Nephron (organoid): ENCODE results near the gene ARHGAP10.

Source experiments
- H3K27ac Mint-ChIP-seq, 3 experiments: 2 replicates each; pipeline ENCODE4 v1.8.0; 2020; ENCODE audit warnings: mixed read lengths in 3 of 3, mild to moderate bottlenecking in 2 of 3, moderate library complexity in 1 of 3
- H3K27me3 Mint-ChIP-seq: 2 replicates; pipeline ENCODE4 v1.8.0; 2021; ENCODE audit warnings: low read depth, mild to moderate bottlenecking, moderate library complexity, mixed read lengths
- H3K36me3 Mint-ChIP-seq: 2 replicates; pipeline ENCODE4 v1.8.0; 2020; ENCODE audit warnings: low read depth, mixed read lengths
- H3K4me1 Mint-ChIP-seq: 2 replicates; pipeline ENCODE4 v1.8.0; 2020; ENCODE audit warnings: mixed read lengths
- H3K4me3 Mint-ChIP-seq, 3 experiments: 2 replicates each; pipeline ENCODE4 v1.8.0; 2020; ENCODE audit warnings: mild to moderate bottlenecking in 3 of 3, mixed read lengths in 3 of 3, moderate library complexity in 2 of 3
- H3K9me3 Mint-ChIP-seq: 2 replicates; pipeline ENCODE4 v1.8.0; 2020; ENCODE audit warnings: mixed read lengths
- TF ChIP-seq, protein P1 (sequence below), 3 experiments: fragments of 200-600 bp; sonication (generic); IDR thresholded peaks; one replicate each; pipeline ENCODE4 v1.5.0; 2021; ENCODE audit warnings: antibody characterized with exemption in 3 of 3; ENCODE audit not compliant: unreplicated experiment in 3 of 3

ARHGAP10 gene

DNA sequence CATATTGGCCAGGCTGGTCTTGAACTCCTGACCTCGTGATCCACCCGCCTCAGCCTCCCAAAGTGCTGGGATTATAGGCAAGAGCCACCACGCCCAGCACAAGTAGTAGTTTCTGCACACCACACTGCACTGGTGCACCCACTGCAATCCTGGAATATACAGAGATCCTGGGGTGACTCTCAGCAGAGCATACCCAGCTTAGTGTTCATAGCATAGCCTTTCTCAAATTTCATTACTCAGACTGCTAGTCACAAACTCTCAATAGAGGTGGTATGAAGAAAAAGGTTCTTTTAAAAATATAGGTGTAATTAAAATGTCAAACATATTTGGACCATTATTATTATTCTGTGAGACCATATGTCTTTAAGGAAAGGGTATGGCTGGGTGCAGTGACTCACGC is 6.2 kb upstream of the ARHGAP10 start:
- Mint-ChIP-seq H3K27me3 (peaks cover 26% of the 10 kb centered on the region), H3K9me3 (no peaks in the 10 kb centered on the region), H3K27ac (no peak overlapping the region)

DNA sequence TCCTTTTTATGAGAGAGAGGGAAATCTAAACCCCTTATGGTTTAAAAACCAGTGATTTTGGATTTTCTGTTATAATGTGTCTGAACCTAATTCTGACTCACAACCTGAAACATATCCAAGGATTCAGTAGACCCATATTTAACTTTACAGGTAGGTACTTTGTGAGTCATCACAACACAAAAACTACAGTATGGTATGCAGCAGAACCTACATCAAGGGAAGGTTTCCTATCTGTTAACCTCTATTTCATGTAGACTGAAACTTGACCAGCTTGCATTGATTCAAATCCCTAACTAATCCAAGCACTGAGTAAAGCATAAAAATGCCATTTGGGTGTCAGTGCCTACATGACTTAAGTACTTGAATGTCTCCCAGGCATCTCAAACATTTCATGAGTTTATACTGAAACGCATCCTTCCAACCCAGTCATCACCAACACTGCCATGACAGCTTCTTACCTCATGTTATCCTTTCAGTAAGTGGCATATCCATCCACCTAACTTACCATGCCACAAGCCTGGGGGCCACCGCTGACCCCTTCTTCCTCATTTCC is 4.3 kb upstream of the ARHGAP10 start:
- Mint-ChIP-seq H3K27me3 (peaks cover 26% of the 10 kb centered on the region), H3K4me1 (peaks cover 10% of the 10 kb centered on the region), H3K4me3 (no peak overlapping the region), H3K36me3 (no peaks in the 10 kb centered on the region), H3K9me3 (no peaks in the 10 kb centered on the region), H3K27ac (no peak overlapping the region)
- TF ChIP-seq, protein P1, sequence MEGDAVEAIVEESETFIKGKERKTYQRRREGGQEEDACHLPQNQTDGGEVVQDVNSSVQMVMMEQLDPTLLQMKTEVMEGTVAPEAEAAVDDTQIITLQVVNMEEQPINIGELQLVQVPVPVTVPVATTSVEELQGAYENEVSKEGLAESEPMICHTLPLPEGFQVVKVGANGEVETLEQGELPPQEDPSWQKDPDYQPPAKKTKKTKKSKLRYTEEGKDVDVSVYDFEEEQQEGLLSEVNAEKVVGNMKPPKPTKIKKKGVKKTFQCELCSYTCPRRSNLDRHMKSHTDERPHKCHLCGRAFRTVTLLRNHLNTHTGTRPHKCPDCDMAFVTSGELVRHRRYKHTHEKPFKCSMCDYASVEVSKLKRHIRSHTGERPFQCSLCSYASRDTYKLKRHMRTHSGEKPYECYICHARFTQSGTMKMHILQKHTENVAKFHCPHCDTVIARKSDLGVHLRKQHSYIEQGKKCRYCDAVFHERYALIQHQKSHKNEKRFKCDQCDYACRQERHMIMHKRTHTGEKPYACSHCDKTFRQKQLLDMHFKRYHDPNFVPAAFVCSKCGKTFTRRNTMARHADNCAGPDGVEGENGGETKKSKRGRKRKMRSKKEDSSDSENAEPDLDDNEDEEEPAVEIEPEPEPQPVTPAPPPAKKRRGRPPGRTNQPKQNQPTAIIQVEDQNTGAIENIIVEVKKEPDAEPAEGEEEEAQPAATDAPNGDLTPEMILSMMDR (IDR thresholded peaks at IDR 0.05; ENCODE audit: unreplicated experiment in 3 of 3): no peak

More for the DNA sequence above, 6.2 kb upstream of the ARHGAP10 start:
- TF ChIP-seq, protein P1 (IDR thresholded peaks at IDR 0.05; ENCODE audit: unreplicated experiment in 3 of 3): no peak
- peaks cover 5% of the 10 kb centered on the region for H3K4me1 Mint-ChIP-seq
- H3K4me3 Mint-ChIP-seq: no peak overlapping the region
- H3K36me3 Mint-ChIP-seq: no peaks in the 10 kb centered on the region

DNA sequence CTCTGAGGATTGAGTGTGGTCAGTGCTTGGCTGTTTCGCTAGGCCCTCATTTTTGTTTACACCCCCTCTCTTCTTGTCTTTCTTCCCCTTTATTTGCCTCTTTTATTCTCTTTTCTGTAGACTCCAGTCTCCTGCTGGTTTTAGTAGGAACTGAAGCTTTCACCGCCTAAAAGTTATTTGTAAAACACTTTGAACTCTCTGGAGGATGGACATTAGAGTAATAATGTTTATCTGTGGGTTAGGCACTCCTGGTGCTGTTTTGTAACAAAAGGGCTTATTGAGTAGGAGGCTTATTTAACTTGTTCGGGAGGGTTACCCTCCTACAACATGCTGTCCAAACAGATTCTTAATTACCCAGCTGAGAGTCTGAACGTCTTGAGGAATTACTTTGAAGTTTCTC is 1.6 kb upstream of the ARHGAP10 start:
- Mint-ChIP-seq H3K9me3 (no peaks in the 10 kb centered on the region), H3K27ac (peak overlapping the region in 2 of 3 experiments; percentile 63 to 64), H3K36me3 (no peaks in the 10 kb centered on the region), H3K27me3 (peaks cover 28% of the 10 kb centered on the region), H3K4me3 (peak overlapping the region; percentile 70 to 81 (median 76)), H3K4me1 (peaks cover 26% of the 10 kb centered on the region)
- TF ChIP-seq, protein P1 (IDR thresholded peaks at IDR 0.05; ENCODE audit: unreplicated experiment in 3 of 3): peak; percentile 28 to 32 (median 29)

DNA sequence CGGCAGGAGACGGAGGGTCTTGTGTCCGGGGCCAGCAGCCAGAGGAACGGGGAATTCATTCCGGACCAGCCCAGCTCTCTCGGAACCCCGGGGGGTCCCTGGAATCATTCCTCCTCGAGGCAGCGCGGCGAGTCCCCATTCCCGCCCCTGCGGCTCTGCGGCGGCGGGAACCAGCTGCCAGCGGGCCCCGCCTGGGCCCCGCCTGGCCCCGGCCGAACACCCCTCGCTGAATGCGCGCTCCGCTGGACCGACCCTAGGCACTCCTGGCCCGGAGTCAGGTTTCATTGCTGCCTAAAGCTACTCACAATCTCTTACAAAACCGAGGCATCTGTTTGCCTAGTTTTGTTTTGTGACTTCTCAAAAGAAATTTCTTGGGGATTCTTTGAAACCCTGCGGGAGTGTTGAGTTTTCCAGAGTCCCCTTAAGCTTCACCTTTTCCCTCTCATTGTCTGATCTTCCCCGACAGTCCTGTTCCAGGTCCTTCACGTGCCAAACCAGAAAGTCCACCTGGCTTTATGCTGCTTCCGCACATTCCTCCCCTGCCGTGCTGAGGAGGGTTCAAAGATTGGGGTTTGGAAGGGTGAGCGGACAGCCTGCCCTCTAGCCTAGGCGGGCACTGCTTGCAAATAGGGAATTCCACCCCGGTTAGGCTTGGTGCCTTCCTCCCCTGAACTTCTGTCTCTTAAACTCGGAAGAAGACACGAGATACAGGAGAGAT is 789 bp downstream of the ARHGAP10 start:
- Mint-ChIP-seq H3K27me3 (peaks cover 25% of the 10 kb centered on the region), H3K36me3 (no peaks in the 10 kb centered on the region), H3K27ac (peak overlapping the region; percentile 58 to 83 (median 81)), H3K4me3 (peak overlapping the region; percentile 92 to 99 (median 99)), H3K4me1 (peaks cover 45% of the 10 kb centered on the region), H3K9me3 (no peaks in the 10 kb centered on the region)
- TF ChIP-seq, protein P1 (IDR thresholded peaks at IDR 0.05; ENCODE audit: unreplicated experiment in 3 of 3): no peak

DNA sequence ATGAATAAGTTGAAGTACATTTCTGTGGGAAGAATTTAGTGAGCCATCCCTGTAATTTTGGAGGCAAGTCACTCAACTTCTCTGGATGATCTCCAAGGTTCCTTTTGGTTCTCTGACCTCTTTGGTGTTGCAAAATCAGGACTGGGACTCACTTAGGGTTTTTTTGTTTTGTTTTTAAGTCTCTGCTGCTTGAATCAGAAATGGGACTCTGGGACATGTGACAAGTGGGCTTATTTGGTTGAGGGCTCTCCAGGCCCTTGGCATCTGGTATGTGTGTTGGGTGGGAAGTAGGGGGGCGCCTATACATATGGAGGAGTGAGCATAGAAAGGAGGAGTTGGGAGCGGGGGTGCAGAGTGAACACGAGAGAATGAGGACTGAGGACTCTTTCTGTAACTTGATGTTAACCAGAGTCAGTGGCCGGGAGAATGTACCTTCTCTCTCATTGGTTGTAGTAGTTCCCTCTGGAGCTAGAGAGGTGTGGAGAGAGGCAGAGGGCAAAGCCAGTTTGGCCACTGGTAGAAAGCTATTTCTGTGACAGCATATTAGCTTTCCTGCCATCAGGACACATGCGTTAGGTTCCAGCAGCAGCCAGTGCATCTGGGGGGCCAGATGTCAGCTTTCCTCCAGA is 1.9 kb downstream of the ARHGAP10 start:
- peak overlapping the region; percentile 92 to 99 (median 99) for H3K4me3 Mint-ChIP-seq
- H3K4me1 Mint-ChIP-seq: peaks cover 49% of the 10 kb centered on the region
- H3K27me3 Mint-ChIP-seq: peaks cover 17% of the 10 kb centered on the region
- no peaks in the 10 kb centered on the region for H3K9me3 Mint-ChIP-seq
- peak overlapping the region; percentile 58 to 83 (median 82) for H3K27ac Mint-ChIP-seq
- H3K36me3 Mint-ChIP-seq: no peaks in the 10 kb centered on the region
- TF ChIP-seq, protein P1 (IDR thresholded peaks at IDR 0.05; ENCODE audit: unreplicated experiment in 3 of 3): no peak
